T-helper 2 cell treated with Interferon-gamma antibody and Interleukin-4, amounts not matched to agents 100 ng/mL and 5 ng/mL, for 36 hours (primary cell): Measurements from ENCODE around the gene DCLRE1B. TPM values are rescaled to one million over a fixed set of nuclear protein-coding genes. Genes with fewer than 3 reads are reported as not detected.

ENCODE experiments used
- intact Hi-C: fragments of 100-400 bp; cut with micrococcal nuclease; formaldehyde crosslinking; loops from one replicate; pipeline ENCODE4 v1.15.1; 2023
- total RNA-seq: library from RNA; stranded (reverse); gene quantifications from 2 replicates; pipeline ENCODE4 v1.2.3, GENCODE V29; 2022

The DCLRE1B gene
- total RNA-seq = 18.4 and 19.0 TPM in 2 replicates

DNA sequence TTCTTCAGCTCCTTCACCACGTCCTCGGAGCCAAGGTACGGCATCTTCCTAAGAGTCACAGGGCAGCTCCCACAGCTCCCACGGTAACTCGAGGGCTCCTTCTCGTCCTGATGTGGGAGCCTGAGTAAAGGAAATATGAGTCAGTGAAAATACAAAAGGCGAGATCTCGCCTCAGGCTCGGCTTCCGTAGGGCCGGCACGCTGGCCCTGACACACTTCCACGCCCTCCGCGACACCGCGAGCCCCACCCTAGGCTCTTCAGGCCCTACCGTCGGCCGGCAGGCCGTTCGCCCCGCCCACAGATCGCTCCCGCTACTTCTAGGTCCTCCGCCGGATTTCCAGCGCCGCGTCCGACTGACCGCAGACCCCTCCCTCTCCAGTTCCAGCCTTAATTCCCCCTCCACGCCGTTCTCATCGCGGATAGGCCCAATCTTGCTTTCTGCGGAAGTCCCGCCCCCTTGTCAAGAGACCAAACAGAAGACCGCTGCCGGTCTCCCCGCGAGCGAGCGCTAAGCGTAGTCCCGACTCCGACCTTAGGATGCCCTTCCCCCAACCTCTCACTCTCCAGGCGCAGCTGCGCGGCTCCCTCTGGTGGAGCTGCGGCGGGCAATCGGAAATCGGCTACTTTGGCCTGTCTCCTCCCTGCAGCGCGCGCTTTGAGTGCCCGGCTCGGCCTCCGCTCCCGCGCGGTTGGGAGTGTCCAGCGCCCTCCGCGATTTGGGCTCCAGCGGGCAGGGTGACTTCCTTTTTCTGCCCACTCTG is at the start of gene DCLRE1B, which contains the start of gene AP4B1:
TSS of gene DCLRE1B (plus strand) at position 653 of the 761 bp plus-strand sequence. CDS start 261 bp downstream, outside the sequence.
TSS of gene AP4B1 (minus strand) at position 126 of the 761 bp plus-strand sequence. CDS start at position 44, 82 bp downstream.
- intact Hi-C loops = loop anchor here (1.0 to 5.0 kb wide), 8 partner anchors 24 to 146 kb away; partner anchors contain the start of genes HIPK1, PHTF1, PTPN22 and RSBN1

GRCh38 chr1:113855630-113856400 is 49.3 kb upstream of the DCLRE1B start:
- intact Hi-C loops = no loop called here

DNA sequence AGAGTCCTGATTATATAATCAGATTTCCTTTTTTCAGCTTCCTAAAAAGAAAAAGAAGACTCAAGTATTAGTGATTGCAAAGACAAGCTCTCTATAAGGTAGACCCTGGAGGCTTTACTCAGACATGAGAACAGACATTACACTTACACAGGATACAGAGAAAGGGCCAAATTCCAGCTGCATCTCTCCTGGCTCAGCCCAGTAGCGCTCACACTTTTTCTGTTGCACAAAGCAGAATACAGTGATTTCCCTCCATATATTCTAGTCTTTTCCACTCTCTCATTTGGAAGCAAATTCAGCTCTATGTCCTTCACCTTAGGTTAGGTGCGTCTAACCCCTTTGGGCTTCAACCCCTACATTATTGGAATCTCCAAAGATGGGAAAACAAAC is 48.7 kb upstream of the DCLRE1B start:
- intact Hi-C loops = no loop called here

DNA sequence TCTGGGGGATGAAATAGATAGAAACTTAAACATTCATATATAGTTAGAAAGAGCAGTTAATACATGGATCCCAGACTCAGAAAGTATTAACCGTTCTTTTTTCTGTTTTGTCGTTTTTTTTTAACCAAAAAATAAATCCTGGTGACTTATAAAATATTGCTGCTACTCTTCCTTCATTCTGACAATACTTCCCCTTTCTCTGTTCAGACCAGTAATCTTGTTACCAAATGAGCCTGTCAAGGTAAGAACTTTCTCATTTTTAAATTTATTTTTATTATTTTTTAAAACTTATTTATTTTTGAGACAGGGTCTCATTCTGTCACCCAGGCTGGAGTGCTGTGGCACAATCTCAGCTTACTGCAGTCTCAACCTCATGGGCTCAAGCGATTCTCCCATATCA is 47.4 kb upstream of the DCLRE1B start:
- intact Hi-C loops = no loop called here

GRCh38 chr1:113858418-113858817 is 46.7 kb upstream of the DCLRE1B start:
- intact Hi-C loops = no loop called here

- intact Hi-C loops = no loop called here
Observed at GRCh38 chr1:113858982-113859381, 46.1 kb upstream of the DCLRE1B start.

DNA sequence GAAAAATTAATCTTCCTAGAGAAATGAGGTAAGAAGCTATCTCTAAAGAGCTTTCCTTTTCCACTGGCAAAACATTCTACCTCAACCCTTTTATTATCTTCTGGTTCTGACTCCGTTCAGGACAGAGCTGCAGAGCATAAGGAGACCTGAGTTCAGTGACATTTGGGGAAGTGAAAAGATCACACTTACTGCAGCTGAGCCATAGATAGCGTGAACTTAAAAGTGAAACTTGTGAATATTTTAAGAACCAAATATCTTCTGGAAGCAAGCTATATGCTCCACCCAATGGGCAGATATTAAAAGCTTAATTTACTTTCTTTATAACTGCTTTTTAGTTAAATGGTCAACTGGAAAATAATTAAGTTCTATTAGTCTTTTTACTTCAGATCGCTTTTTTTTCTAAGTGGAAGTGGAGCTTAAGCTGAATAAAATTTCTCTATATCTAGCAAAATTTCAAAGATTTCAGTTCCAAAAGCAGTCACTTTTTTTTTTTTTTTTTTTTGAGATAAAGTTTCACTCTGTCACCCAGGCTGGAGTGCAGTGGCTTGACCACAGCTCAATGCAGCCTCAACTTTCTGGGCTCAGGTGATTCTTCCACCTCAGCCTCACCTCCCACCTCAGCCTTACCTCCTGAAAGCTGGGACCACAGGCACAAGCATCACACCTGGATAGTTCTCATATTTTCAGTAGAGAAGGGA is 45.5 kb upstream of the DCLRE1B start:
- intact Hi-C loops = no loop called here

DNA sequence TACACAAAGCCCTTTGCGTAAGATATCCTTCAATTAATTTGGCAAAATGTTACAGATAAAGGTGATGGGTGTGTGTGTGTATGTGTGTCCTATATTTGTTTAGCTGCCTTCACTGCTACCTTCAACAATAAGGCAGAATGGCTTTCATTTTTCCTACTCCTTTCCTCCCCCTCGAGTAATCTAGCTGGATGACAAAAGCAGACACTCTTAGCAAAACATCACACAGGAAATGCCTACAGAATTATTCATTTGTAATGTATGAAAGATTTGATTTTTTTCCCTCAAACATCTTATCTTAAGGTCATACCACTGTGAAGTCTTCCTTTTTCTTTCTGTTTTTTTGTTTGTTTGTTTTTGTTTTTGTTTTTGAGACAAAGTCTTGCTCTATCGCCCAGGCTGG is 44.2 kb upstream of the DCLRE1B start:
- intact Hi-C loops = no loop called here

DNA sequence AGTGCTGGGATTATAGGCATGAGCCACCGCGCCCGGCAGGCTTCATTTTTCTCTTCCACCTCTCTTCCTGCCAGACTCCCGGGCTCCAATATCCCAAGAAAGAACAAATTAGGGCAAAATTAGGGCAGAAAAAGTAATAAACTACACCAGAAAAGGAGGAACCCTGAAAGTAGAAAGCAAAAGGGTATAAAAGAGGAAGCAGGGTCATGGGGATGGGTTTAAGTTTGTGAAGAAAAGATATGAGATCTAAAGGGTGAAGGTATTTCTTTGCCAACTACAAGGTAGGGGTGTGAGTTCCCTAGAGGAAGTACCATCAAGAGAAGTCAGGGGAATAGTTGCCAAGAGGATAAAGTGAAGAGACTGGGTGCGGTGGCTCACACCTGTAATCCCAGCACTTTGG is 43.5 kb upstream of the DCLRE1B start:
- intact Hi-C loops = no loop called here

- intact Hi-C loops = no loop called here
Observed at GRCh38 chr1:113868387-113869083, 36.6 kb upstream of the DCLRE1B start.

GRCh38 chr1:113870778-113871177 is 34.3 kb upstream of the DCLRE1B start:
- intact Hi-C loops = loop anchor here (1.0 to 5.0 kb wide), 5 partner anchors 33 to 480 kb away; partner anchors contain the start of genes DCLRE1B, MAGI3 and RSBN1

DNA sequence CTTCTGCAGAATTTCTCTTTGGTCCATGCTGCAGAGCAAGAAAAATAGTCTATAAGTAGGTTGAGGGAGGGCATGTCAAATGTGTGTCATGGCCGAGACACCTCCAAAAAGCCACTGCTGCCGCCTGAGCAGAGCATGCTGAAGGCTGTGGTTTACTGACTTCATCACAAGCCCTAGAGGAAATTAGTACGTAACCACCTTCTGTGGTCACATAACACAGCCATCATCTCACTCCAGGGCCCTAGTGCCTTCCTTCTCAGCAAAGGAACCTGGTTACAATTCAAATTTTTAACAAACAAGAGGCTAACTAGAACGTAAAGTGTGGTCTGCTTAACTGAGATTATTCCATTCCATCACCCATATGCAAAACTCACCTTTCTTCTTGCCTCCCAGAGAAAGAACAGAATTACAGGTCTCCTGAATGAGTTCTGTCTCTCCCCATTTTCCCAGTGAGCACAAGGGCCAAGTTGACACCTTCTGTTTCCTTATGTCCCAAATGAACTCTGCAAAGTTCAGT is 33.5 kb upstream of the DCLRE1B start, which contains the start of gene PTPN22:
TSS of gene PTPN22 (minus strand) at position 116 of the 517 bp plus-strand sequence.
- intact Hi-C loops = loop anchor here (1.0 to 5.0 kb wide), 5 partner anchors 34 to 481 kb away; partner anchors contain the start of genes DCLRE1B, MAGI3 and RSBN1

- intact Hi-C loops = loop anchor here (5.0 kb wide), 1 partner anchor 35 kb away; no protein-coding TSS in a partner anchor
Observed at GRCh38 chr1:113872219-113872935, 32.7 kb upstream of the DCLRE1B start.

DNA sequence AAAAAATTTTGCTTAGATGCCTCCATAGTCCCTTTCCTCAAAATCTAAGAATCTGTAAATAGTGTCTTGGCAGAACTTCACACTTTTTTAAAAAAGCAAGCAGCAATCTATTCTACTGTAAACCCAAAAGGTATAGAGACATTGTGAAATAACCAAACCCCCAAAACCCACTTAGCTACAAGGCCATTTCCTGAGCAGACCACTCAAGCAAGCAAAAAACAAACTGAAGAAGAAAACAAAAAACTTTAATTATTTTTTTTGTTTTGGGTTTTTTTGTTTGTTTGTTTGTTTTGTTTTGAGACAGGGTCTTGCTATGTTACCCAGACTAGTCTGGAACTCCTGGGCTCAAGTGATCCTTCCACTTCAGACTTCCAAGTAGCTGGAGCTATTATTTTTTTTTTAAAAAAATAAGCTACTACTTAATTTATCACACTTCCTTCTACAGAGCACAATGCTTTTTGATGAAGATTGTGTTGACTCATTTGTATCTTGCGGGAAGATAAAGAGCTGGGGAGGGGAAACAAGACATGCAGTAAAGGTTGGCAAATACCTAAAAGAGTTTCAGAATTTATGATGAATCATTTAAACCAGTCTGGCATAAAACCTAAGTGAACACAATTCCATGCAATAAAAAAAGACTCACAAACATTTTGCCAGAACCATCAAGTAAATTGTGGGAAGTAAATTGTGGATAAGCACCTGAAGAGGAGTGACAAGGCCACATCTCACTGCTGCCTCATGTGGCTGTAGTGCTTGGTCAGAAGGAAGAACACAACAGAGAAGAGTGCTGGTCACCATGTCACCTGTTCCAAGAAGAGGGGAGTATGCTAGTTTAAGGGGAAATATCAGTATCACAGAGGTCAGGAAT is 30.9 kb upstream of the DCLRE1B start:
- intact Hi-C loops = loop anchor here (5.0 kb wide), 1 partner anchor 37 kb away; no protein-coding TSS in a partner anchor

GRCh38 chr1:113875714-113876113 is 29.4 kb upstream of the DCLRE1B start:
- intact Hi-C loops = no loop called here

- intact Hi-C loops = no loop called here
Observed at GRCh38 chr1:113876176-113876575, 28.9 kb upstream of the DCLRE1B start.

DNA sequence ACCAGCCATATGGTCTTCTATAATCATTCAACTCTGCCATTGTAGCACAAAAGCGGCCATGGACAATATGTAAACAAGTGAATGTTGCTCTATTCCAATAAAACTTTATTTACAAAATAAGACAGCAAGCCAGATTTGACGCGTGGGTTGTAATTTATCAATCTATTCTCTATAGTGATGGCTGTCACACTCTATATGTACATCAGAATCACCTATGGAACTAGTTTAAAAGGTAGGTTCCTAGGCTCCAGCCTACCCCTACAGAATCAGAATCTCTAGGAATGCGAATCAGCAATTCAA is 25.4 kb upstream of the DCLRE1B start:
- intact Hi-C loops = no loop called here

- intact Hi-C loops = no loop called here
Observed at GRCh38 chr1:113881661-113882060, 23.5 kb upstream of the DCLRE1B start.
